Measurements from ENCODE around the gene SLC35G6. TPM values are rescaled to one million over a fixed set of nuclear protein-coding genes. Genes with fewer than 3 reads are reported as not detected.

Gene SLC35G6
- polyA plus RNA-seq, 2 of the 4 experiments (the other 2 are of a cell fraction): not detected

DNA sequence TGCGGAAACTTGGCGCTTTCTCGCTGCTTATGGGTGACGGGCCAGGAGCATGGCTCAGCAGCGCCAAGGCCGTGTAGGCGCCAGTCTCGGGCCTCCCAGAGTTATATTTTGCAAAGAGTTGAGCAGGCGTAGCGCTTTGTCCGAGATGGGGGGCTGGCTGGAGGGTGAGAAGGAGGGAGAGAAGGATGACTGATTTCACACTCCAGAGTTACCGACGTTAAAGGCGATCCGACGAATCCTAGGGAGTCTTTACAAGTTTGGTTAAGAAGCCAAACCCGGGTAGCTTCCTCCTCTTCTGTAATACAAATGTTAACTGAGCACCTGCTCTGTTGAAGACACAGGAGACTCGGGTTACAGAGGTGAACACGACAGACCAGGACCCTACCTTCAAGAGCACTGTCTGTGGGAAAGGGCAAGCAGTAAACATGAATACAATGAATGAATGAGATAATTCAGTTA is 3.7 kb downstream of the SLC35G6 start:
- peak overlapping the region; percentile 80 for H3K4me2 ChIP-seq
- TF ChIP-seq MYC (IDR thresholded peaks at IDR 0.05; ENCODE audit: borderline replicate concordance, low read length): 0 out of 2 replicates have a peak, but pooled peaks have one; percentile 54
- TF ChIP-seq NPAS2 (CRISPR knock-in tag; IDR thresholded peaks at IDR 0.05; ENCODE audit: borderline replicate concordance): no peak
- TF ChIP-seq POLR2AphosphoS2 (conservative IDR thresholded peaks at IDR 0.05; ENCODE audit: low read length): 0 out of 2 replicates have a peak, but pooled peaks have one; percentile 16
- no peak for TF ChIP-seq RCOR1 (IDR thresholded peaks at IDR 0.05; ENCODE audit: low read depth, low read length)
- ATAC-seq (no peak; a peak in 2 of 6 replicates), DNase-seq (ENCODE audit: low read depth in 1 of 2, low spot score in 1 of 2) (no peak), FAIRE-seq (no peak)
- H3K4me3 ChIP-seq: peak overlapping the region; percentile 70
- CTCF ChIA-PET: interaction anchor here (1.0 to 4.9 kb wide), 8 partner anchors 9 to 129 kb away, joined by 4 to 41 read pairs (median 14); partner anchors contain the start of genes SENP3, TMEM95 and TNFSF12
- WGBS (ENCODE audit: missing lambda C conversion rate): 1% methylated on average over 19 of the region's 19 CpGs
- POLR2A ChIA-PET: interaction anchor here (0.6 to 3.6 kb wide), 29 partner anchors 9 to 372 kb away, joined by 3 to 33 read pairs (median 6); partner anchors contain the start of genes CD68, CHRNB1, SENP3 and TMEM102
- peaks cover 49% of the 10 kb centered on the region for H3K4me1 ChIP-seq
- peak overlapping the region; percentile 71 to 91 for H3K27ac ChIP-seq
- no peaks in the 10 kb centered on the region for H3K9me3 ChIP-seq

DNA sequence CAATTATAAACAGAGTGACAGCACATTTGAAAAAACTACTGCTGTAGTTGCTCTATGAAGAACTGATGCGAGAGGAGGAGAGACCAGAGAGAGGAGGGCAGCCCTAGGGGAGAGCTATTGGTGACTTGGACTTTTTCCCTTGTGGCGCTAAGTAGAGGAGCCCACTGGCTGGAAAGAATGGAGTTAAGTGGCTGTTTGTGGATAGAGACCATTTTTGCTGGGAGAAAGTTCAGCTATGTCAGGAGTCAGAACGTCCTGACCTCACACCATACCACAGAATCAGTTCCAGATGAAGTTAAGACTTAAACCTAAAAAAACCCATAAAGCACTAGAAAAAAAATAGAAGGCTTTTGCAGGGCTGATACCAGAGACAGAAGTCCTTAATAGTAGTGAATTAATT is 4.9 kb downstream of the SLC35G6 start:
- H3K4me1 ChIP-seq: peaks cover 39% of the 10 kb centered on the region

DNA sequence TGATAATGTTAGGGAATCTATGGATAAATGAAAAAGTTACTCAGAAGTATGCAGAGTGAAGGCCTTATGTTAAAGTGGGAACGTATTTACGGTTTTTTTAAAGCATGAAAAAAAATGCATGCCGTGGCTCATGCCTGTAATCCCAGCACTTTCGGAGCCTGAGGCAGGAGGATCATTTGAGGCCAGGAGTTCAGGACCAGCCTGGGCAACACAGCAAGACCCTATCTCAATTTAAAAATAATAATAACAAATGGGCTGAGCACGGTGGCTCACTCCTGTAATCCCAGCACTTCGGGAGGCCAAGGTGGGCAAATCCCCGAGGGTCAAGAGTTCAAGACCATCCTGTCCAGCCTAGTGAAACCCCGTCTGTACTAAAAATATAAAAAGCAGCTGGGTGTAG is 8.9 kb downstream of the SLC35G6 start:
- no peak for DNase-seq (ENCODE audit: low read depth in 1 of 2, low spot score in 1 of 2)
- H3K4me3 ChIP-seq: no peak overlapping the region
- no peak overlapping the region for H3K27ac ChIP-seq
- FAIRE-seq: no peak
- CTCF ChIA-PET: interaction anchor here (0.7 to 5.2 kb wide), 4 partner anchors 24 to 135 kb away, joined by 3 to 38 read pairs (median 8); no protein-coding TSS in a partner anchor
- no peak for ATAC-seq
- no peak overlapping the region for H3K4me2 ChIP-seq
- no peaks in the 10 kb centered on the region for H3K9me3 ChIP-seq
- peaks cover 39% of the 10 kb centered on the region for H3K4me1 ChIP-seq
- POLR2A ChIA-PET: no interaction called here
- WGBS (ENCODE audit: missing lambda C conversion rate): 85% methylated on average over 8 of the region's 8 CpGs
- no peak for TF ChIP-seq TP53 (CRISPR knock-in tag; IDR thresholded peaks at IDR 0.05)
- no peak for TF ChIP-seq KDM1A (IDR thresholded peaks at IDR 0.05; ENCODE audit: low read depth)
- TF ChIP-seq HOXB13 (CRISPR knock-in tag; IDR thresholded peaks at IDR 0.05; ENCODE audit: low read depth): no peak
- no peak for TF ChIP-seq BHLHE40 (IDR thresholded peaks at IDR 0.05; ENCODE audit: low read depth, low read length)
- no peak for TF ChIP-seq POLR2AphosphoS2 (conservative IDR thresholded peaks at IDR 0.05; ENCODE audit: low read length)

More for the DNA sequence above, 4.9 kb downstream of the SLC35G6 start:
- no peak for FAIRE-seq
- ChIA-PET POLR2A (interaction anchor here (1.3 to 3.6 kb wide), 3 partner anchors 46 to 82 kb away, joined by 3 to 33 read pairs (median 6); partner anchors contain the start of genes SENP3 and TMEM256), CTCF (interaction anchor here (0.7 to 4.9 kb wide), 9 partner anchors 10 to 420 kb away, joined by 3 to 41 read pairs (median 5); partner anchors contain the start of genes SENP3 and TMEM95)
- Histone ChIP-seq H3K4me2 (peak overlapping the region; percentile 80), H3K4me3 (peak overlapping the region; percentile 70), H3K9me3 (no peaks in the 10 kb centered on the region), H3K27ac (peak overlapping the region; percentile 71 to 91; a peak in 3 of 6 replicates)
- WGBS (ENCODE audit: missing lambda C conversion rate): 72% methylated on average over 3 of the region's 3 CpGs
- ATAC-seq: no peak
- no peak for DNase-seq (ENCODE audit: low read depth in 1 of 2, low spot score in 1 of 2)
- TF ChIP-seq, protein P1, sequence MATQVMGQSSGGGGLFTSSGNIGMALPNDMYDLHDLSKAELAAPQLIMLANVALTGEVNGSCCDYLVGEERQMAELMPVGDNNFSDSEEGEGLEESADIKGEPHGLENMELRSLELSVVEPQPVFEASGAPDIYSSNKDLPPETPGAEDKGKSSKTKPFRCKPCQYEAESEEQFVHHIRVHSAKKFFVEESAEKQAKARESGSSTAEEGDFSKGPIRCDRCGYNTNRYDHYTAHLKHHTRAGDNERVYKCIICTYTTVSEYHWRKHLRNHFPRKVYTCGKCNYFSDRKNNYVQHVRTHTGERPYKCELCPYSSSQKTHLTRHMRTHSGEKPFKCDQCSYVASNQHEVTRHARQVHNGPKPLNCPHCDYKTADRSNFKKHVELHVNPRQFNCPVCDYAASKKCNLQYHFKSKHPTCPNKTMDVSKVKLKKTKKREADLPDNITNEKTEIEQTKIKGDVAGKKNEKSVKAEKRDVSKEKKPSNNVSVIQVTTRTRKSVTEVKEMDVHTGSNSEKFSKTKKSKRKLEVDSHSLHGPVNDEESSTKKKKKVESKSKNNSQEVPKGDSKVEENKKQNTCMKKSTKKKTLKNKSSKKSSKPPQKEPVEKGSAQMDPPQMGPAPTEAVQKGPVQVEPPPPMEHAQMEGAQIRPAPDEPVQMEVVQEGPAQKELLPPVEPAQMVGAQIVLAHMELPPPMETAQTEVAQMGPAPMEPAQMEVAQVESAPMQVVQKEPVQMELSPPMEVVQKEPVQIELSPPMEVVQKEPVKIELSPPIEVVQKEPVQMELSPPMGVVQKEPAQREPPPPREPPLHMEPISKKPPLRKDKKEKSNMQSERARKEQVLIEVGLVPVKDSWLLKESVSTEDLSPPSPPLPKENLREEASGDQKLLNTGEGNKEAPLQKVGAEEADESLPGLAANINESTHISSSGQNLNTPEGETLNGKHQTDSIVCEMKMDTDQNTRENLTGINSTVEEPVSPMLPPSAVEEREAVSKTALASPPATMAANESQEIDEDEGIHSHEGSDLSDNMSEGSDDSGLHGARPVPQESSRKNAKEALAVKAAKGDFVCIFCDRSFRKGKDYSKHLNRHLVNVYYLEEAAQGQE (IDR thresholded peaks at IDR 0.05): no peak
- no peak for TF ChIP-seq TFCP2L1 (CRISPR knock-in tag; IDR thresholded peaks at IDR 0.05)
- TF ChIP-seq TP53 (CRISPR knock-in tag; IDR thresholded peaks at IDR 0.05): no peak
- no peak for TF ChIP-seq POLR2AphosphoS2 (conservative IDR thresholded peaks at IDR 0.05; ENCODE audit: low read length)
- no peak for TF ChIP-seq BHLHE40 (IDR thresholded peaks at IDR 0.05; ENCODE audit: low read depth, low read length)

DNA sequence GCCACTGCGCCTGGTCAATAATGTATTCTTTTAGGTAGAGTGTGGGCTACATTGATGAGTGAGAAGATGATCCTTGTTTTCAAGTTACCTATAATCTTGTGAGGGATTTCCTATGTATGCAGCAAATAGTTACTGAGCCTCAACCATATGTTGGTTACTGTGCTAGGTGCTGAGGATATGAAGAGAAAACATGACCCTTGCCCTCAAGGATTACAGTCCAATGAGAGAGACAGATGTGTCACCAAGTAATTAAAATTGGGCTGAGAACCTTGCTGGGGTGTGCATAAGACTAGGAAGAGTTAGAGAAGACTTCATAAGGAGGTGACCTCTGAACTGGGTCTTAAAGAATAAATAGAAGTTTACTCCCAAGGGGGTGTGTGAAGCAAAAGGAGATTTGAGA is 10.3 kb downstream of the SLC35G6 start:
- H3K27ac ChIP-seq: no peak overlapping the region
- 100% methylated on average over 1 of the region's 1 CpG for WGBS (ENCODE audit: missing lambda C conversion rate)
- ATAC-seq (no peak), DNase-seq (ENCODE audit: low read depth in 1 of 2, low spot score in 1 of 2) (no peak), FAIRE-seq (no peak)
- H3K9me3 ChIP-seq: no peaks in the 10 kb centered on the region
- TF ChIP-seq CBX2 (IDR thresholded peaks at IDR 0.05; ENCODE audit: borderline replicate concordance, low read depth): no peak
- TF ChIP-seq NR3C1 (IDR thresholded peaks at IDR 0.05): no peak
- TF ChIP-seq RAD21 (conservative IDR thresholded peaks at IDR 0.05 in 1 of 2, IDR thresholded peaks at IDR 0.05 in 1 of 2): no peak
- no peak for TF ChIP-seq ZC3H11A (IDR thresholded peaks at IDR 0.05)
- TF ChIP-seq HOXB13 (CRISPR knock-in tag; IDR thresholded peaks at IDR 0.05; ENCODE audit: low read depth): no peak
- TF ChIP-seq FOSL2 (IDR thresholded peaks at IDR 0.05): no peak
- no peak for TF ChIP-seq FOSL2 (CRISPR knock-in tag; IDR thresholded peaks at IDR 0.05)
- TF ChIP-seq HOXB5 (CRISPR knock-in tag; IDR thresholded peaks at IDR 0.05): no peak
- TF ChIP-seq GATA3 (IDR thresholded peaks at IDR 0.05; ENCODE audit: borderline replicate concordance): no peak
- H3K4me1 ChIP-seq: peaks cover 29% of the 10 kb centered on the region; the same call in 2 of the 3 replicates
- H3K4me3 ChIP-seq: no peak overlapping the region
- no peak overlapping the region for H3K4me2 ChIP-seq
- ChIA-PET CTCF (interaction anchor here (1.0 to 6.2 kb wide), 6 partner anchors 21 to 139 kb away, joined by 3 to 43 read pairs (median 8); partner anchors contain the start of gene SENP3), POLR2A (no interaction called here)

All from A549 (cell line).